Testis (tissue), 2 donors: Measurements from ENCODE around the gene BMP8A.

ENCODE experiments used
- POLR2A ChIP-seq: fragments of 450-650 bp; IDR thresholded peaks from one replicate; pipeline ENCODE4 v1.6.1; 2017; ENCODE audit warnings: antibody characterized with exemption, mild to moderate bottlenecking, moderate library complexity
- TF ChIP-seq, protein P1 (sequence below), 3 experiments: fragments of 450-650 bp in 2 of 3; fragments of 200-600 bp in 1 of 3; sonication (generic) in 1 of 3; IDR thresholded peaks; one replicate each; pipeline ENCODE4 v1.5.1; 2016 to 2019; ENCODE audit warnings: antibody characterized with exemption in 3 of 3, mild to moderate bottlenecking in 2 of 3, moderate library complexity in 1 of 3

DNA sequence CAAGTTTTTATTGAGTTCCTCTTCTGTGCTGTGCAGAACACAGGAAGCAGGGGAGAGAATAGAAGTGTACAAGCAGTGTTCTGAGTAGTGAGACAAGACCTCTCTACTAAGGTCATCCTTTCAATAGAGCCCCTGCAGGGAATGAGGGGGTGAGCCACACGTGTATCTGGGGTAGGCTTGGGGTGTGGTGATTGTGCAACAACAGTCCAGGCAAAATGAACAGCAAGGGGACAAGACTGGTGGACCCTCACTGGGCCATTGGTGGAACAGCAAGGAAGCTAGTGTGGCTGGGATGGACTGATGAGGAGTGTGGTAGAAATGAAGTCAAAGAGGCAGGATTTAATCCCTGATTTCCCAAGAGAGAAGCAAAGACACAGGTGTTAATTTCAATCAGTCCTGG lies 8.2 kb upstream of the BMP8A start:
- TF ChIP-seq POLR2A = no peak
- TF ChIP-seq, protein P1, sequence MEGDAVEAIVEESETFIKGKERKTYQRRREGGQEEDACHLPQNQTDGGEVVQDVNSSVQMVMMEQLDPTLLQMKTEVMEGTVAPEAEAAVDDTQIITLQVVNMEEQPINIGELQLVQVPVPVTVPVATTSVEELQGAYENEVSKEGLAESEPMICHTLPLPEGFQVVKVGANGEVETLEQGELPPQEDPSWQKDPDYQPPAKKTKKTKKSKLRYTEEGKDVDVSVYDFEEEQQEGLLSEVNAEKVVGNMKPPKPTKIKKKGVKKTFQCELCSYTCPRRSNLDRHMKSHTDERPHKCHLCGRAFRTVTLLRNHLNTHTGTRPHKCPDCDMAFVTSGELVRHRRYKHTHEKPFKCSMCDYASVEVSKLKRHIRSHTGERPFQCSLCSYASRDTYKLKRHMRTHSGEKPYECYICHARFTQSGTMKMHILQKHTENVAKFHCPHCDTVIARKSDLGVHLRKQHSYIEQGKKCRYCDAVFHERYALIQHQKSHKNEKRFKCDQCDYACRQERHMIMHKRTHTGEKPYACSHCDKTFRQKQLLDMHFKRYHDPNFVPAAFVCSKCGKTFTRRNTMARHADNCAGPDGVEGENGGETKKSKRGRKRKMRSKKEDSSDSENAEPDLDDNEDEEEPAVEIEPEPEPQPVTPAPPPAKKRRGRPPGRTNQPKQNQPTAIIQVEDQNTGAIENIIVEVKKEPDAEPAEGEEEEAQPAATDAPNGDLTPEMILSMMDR (IDR thresholded peaks at IDR 0.05) = no peak
